Measurements from ENCODE around the gene GAST. TPM values are rescaled to one million over a fixed set of nuclear protein-coding genes. Genes with fewer than 3 reads are reported as not detected.

GAST gene
- total RNA-seq, 1 donor from 2014 or later: not detected

- intact Hi-C loops (cut with DNase I): no loop called here
- Histone ChIP-seq H3K4me3 (no peak overlapping the region), H3K27me3 (ENCODE audit: low read depth) (no peaks in the 10 kb centered on the region), H3K36me3 (no peaks in the 10 kb centered on the region), H3K27ac (peak overlapping the region; percentile 14), H3K4me1 (peaks cover 33% of the 10 kb centered on the region), H3K9me3 (no peaks in the 10 kb centered on the region)
- no peak for TF ChIP-seq CTCF (IDR thresholded peaks at IDR 0.05)
- ATAC-seq: no peak
- DNase-seq: no peak
Measured at GRCh38 chr17:41676058-41676419, 36.1 kb upstream of the GAST start.

GRCh38 chr17:41678411-41678906 is 33.7 kb upstream of the GAST start:
- no peaks in the 10 kb centered on the region for H3K36me3 ChIP-seq
- no peaks in the 10 kb centered on the region for H3K9me3 ChIP-seq
- H3K4me1 ChIP-seq: peaks cover 33% of the 10 kb centered on the region
- TF ChIP-seq CTCF (IDR thresholded peaks at IDR 0.05): no peak
- ATAC-seq: peak; percentile 68 to 69
- H3K4me3 ChIP-seq: peak overlapping the region; percentile 47
- H3K27me3 ChIP-seq (ENCODE audit: low read depth): no peaks in the 10 kb centered on the region
- H3K27ac ChIP-seq: peak overlapping the region; percentile 82
- intact Hi-C loops (cut with DNase I): no loop called here
- DNase-seq: no peak

- Histone ChIP-seq H3K36me3 (no peaks in the 10 kb centered on the region), H3K27ac (peak overlapping the region; percentile 82), H3K9me3 (no peaks in the 10 kb centered on the region), H3K27me3 (ENCODE audit: low read depth) (no peaks in the 10 kb centered on the region), H3K4me1 (peaks cover 33% of the 10 kb centered on the region), H3K4me3 (peak overlapping the region; percentile 47)
- TF ChIP-seq CTCF (IDR thresholded peaks at IDR 0.05): peak; percentile 22
- no peak for DNase-seq
- peak; percentile 87 to 90 for ATAC-seq
- intact Hi-C loops (cut with DNase I): no loop called here
Measured at GRCh38 chr17:41678907-41679739, 33.0 kb upstream of the GAST start.

GRCh38 chr17:41679740-41680425 is 32.2 kb upstream of the GAST start:
- Histone ChIP-seq H3K4me1 (peaks cover 33% of the 10 kb centered on the region), H3K9me3 (no peaks in the 10 kb centered on the region), H3K27ac (peak overlapping the region; percentile 82), H3K27me3 (ENCODE audit: low read depth) (no peaks in the 10 kb centered on the region), H3K4me3 (no peak overlapping the region), H3K36me3 (no peaks in the 10 kb centered on the region)
- ATAC-seq (no peak), DNase-seq (no peak)
- TF ChIP-seq CTCF (IDR thresholded peaks at IDR 0.05): no peak
- intact Hi-C loops (cut with DNase I): no loop called here

GRCh38 chr17:41680426-41681040 is 31.6 kb upstream of the GAST start:
- TF ChIP-seq CTCF (IDR thresholded peaks at IDR 0.05): no peak
- H3K27ac ChIP-seq: no peak overlapping the region

More at GRCh38 chr17:41680426-41681040, 31.6 kb upstream of the GAST start:
- intact Hi-C loops (cut with DNase I): no loop called here
- Histone ChIP-seq H3K36me3 (no peaks in the 10 kb centered on the region), H3K4me1 (peaks cover 30% of the 10 kb centered on the region), H3K27me3 (ENCODE audit: low read depth) (no peaks in the 10 kb centered on the region), H3K9me3 (no peaks in the 10 kb centered on the region), H3K4me3 (no peak overlapping the region)
- no peak for DNase-seq
- no peak for ATAC-seq

Measured in lower lobe of right lung (tissue), 2 donors.